Heart right ventricle (tissue), 16 donors: ENCODE measurements around the gene SP140. TPM values are rescaled to one million over a fixed set of nuclear protein-coding genes. Genes with fewer than 3 reads are reported as not detected.

Source experiments
- ATAC-seq, 8 donors: fragments of 200-7000 bp; cut with Tn5 transposase; one replicate each; pipeline ENCODE4 v1.9.1; 2020; ENCODE audit warnings: mild to moderate bottlenecking in 8 of 8, moderate library complexity in 8 of 8, moderate number of reproducible peaks in 1 of 8
- DNase-seq, 2 donors: peaks; one replicate each; pipeline ENCODE4 v3.0.0-alpha.2; 2020
- H3K27ac ChIP-seq, 10 donors: fragments of 200-600 bp; sonication (generic) in 2 of 10; one replicate each; pipeline versions ENCODE4 v1.5.0 to v1.8.0; 2020 to 2022; ENCODE audit warnings: mild to moderate bottlenecking in 3 of 10
- H3K27me3 ChIP-seq, 7 donors: fragments of 200-600 bp; one replicate each; pipeline ENCODE4 v1.8.0; 2021 to 2022; ENCODE audit warnings: mild to moderate bottlenecking in 2 of 7
- H3K36me3 ChIP-seq, 9 donors: fragments of 200-600 bp; sonication (generic) in 1 of 9; one replicate each; pipeline versions ENCODE4 v1.5.0 to v1.8.0; 2020 to 2022; ENCODE audit warnings: mild to moderate bottlenecking in 2 of 9
- H3K4me1 ChIP-seq, 9 donors: fragments of 200-600 bp; sonication (generic) in 1 of 9; one replicate each; pipeline versions ENCODE4 v1.5.0 to v1.8.0; 2020 to 2022; ENCODE audit warnings: mild to moderate bottlenecking in 4 of 9
- H3K4me3 ChIP-seq, 10 donors: fragments of 200-600 bp; sonication (generic) in 2 of 10; one replicate each; pipeline versions ENCODE4 v1.5.0 to v1.8.0; 2020 to 2022; ENCODE audit warnings: mild to moderate bottlenecking in 7 of 10, moderate library complexity in 2 of 10
- H3K9me3 ChIP-seq, 11 donors: fragments of 200-600 bp in 10 of 11; sonication (generic) in 2 of 11; one replicate each; pipeline versions ENCODE4 v1.5.0 to v1.8.0; 2013 to 2022; ENCODE audit warnings: mild to moderate bottlenecking in 2 of 11, control low read depth in 1 of 11, moderate library complexity in 1 of 11
- CTCF ChIP-seq, 9 donors: fragments of 200-600 bp; sonication (generic) in 2 of 9; IDR thresholded peaks; one replicate each; pipeline versions ENCODE4 v1.5.0 to v1.8.0; 2021 to 2022; ENCODE audit warnings: antibody characterized with exemption in 9 of 9, mild to moderate bottlenecking in 5 of 9, moderate library complexity in 1 of 9
- WGBS, 2 donors: extraction: QIAGEN DNeasy Blood & Tissue Kit; methylation state at CpG; one replicate each; pipeline ENCODE4 v1.1.7; 2013; ENCODE audit warnings: inconsistent platforms in 1 of 2; 5-methylcytosine and 5-hydroxymethylcytosine counted together
- intact Hi-C, 10 donors: fragments of 100-400 bp; cut with DNase I; formaldehyde crosslinking; loops; one replicate each; pipeline versions ENCODE4 v1.11.1 to v1.14.2; 2022
- long read RNA-seq, 3 donors: library from polyadenylated mRNA; unstranded; transcript quantifications; one replicate each; pipeline ENCODE4 v2.0.0, GENCODE V29; 2020 to 2021
- polyA plus RNA-seq, 2 donors: library from polyadenylated mRNA; stranded (reverse); fragments of 200-250 nt; gene quantifications; one replicate each; pipeline ENCODE4 v1.2.3, GENCODE V29; 2013
- total RNA-seq, 10 donors: library from RNA; stranded (reverse); fragmentation: NEBNext Ultra II Directional in 3 of 10; extraction: Animal tissue kit (Norgen Biotek cat#: 25700) in 3 of 10; gene quantifications; one replicate each; pipeline versions ENCODE4 v1.2.1 to v1.2.4, GENCODE V29; 2021 to 2023
- donor health status: Arrhythmogenic right ventricular cardiomyopathy.
- donor health status: ischemic (EF 13 %, LVEDD 7.1; RV severe dilation, severe dysfunction).
- donor health status: healthy with polysubstance abuse.
- donor health status: DM: no; HTN: yes; CAD: no.
- donor health status: DM: no; HTN: no; CAD: no.
- donor health status: ischemic (EF 25% LVEDD 6.9; RV normal size, moderate dysfunction).
- donor health status: ischemic (EF 25% LVEDD 5.7; RV mildly dilated, moderate dysfunction).
- donor health status: healthy.
- donor health status: DM: yes; HTN: yes; CAD: no.
- donor health status: Ischemic cardiomyopathy.
- donor health status: ischemic (EF 35%, LVEDD 5.7; RV mildly dilated, moderate dysfunction).
- donor health status: nonischemic (EF 11% LVEDD 7.7; RV severe dilation, severe dysfunction).
- donor health status: DM: yes; HTN: yes; CAD: no.
- donor health status: PGD.
- donor health status: ischemic (EF 29% LVEDD 5.4; RV normal size, mild dysfunction).
- donor health status: nonischemic (EF 23%, LVEDD 6.1; RV moderate dilation, normal function).

SP140 gene
- 1 to 10 TPM in 3 of 10 donors, under 1 TPM in 5, not detected in 2; 0.09 to 3.3 (median 0.66) TPM for total RNA-seq
- under 1 TPM; 0.17 to 0.51 TPM for polyA plus RNA-seq
- long read RNA-seq, donor 1 = 0 reads
- long read RNA-seq, donor 2 = 0 reads
- long read RNA-seq, donor 3, partial matches to known transcripts = 0 of 1 reads
- long read RNA-seq, donor 3, other reads (novel, unspliced or antisense) = 1 of 1 reads

DNA sequence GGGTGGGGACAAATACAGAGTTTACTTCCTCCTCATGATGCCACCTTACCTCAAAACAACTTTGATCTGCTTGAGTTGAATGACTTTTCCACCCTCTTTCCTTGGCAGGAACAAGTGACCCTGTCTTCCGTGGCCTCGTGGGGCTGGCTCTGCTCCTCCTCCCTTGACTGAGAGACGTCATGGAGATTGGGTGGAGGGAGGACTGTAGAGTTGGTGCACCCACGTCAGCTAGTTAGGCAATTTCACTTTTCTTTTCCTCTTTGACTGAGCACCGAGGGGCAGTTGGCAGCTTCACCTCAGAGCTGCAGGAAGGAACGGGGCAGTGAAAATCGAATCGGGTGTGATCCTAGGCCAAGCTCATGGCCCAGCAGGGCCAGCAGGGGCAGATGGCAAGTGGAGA is at the start of gene SP140:
Gene SP140 (plus strand): TSS at position 251 of the 400 bp plus-strand sequence. CDS start 109 bp downstream, at position 360.
- Histone ChIP-seq H3K27ac (peak within 1 kb of the TSS in 2 of 10 donors; percentile 9 to 89), H3K27me3 (no peaks in the 10 kb centered on the region), H3K9me3 (peaks cover 0 to 10% (median 6%) of the 10 kb centered on the region in 11 donors), H3K4me1 (peaks cover 0 to 50% (median 4%) of the 10 kb centered on the region in 9 donors), H3K4me3 (peak within 1 kb of the TSS in 1 of 10 donors; percentile 50), H3K36me3 (no peaks in the 10 kb centered on the region)
- intact Hi-C loops = loop anchor here in 1 of 10 donors (10.0 kb wide), 1 partner anchor 189 kb away; the partner anchor contains the start of gene SP100
- 75 to 76% methylated on average over 8 of the region's 8 CpGs for WGBS, 2 donors
- no peak for TF ChIP-seq CTCF (IDR thresholded peaks at IDR 0.05)
- ATAC-seq (peak in 7 of 8 donors; percentile 55 to 84 (median 75)), DNase-seq (peak in 1 of 2 donors; percentile 18)

GRCh38 chr2:230176996-230177395 is 48.5 kb upstream of the SP140 start:
- Histone ChIP-seq H3K4me1 (no peaks in the 10 kb centered on the region), H3K27me3 (no peaks in the 10 kb centered on the region), H3K36me3 (peaks cover 0 to 100% (median 23%) of the 10 kb centered on the region in 9 donors), H3K4me3 (no peak overlapping the region), H3K27ac (no peak overlapping the region), H3K9me3 (no peaks in the 10 kb centered on the region)
- WGBS, 2 donors = 75 to 80% methylated on average over 3 of the region's 3 CpGs
- ATAC-seq (no peak), DNase-seq (no peak)
- no peak for TF ChIP-seq CTCF (IDR thresholded peaks at IDR 0.05)
- intact Hi-C loops = no loop called here

DNA sequence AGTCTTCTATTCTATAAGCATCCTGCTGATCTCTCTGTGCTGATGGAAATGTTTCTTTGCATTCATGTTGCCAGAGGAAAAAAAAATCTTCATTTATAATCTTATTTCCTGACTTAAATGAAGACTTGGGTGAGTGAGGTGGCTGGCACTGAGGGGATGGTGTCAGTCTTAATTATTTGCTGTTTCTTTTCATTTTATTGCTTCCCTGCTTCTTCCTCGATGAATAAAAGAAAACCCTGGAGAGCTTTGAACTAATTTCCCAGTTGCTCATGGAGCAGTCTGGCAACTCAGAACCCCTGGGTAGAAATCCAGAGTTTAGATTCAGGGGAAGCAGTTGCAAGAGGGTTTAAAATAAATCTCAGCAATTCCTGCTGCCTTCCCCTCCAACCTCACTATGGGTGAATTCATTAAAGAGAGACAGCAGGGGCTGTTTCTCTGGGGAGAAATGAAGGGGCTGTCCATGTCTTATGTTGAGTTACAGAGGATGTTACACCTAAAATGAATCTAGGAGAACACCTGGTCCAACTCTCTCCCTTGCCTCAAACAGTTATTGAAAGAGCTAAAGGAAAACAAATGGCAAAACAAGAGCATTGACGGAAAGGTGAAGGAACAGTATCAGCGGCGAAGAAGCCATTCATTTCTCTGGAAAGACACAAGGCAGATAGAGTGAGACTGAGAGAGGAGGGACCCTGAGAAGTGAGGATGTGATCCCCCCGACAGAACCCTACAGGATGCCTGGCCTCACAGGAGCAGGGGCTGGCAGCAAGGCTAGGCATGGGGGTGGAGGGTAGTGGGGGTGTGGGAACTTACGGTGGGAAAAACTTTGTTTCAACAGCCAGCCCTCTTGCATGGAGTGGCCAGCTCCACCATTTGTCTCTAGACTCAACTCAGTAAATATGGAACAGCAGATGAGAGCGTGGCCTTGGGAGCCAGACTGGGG is 46.7 kb upstream of the SP140 start:
- TF ChIP-seq CTCF (IDR thresholded peaks at IDR 0.05) = no peak
- DNase-seq (no peak), ATAC-seq (no peak)
- Histone ChIP-seq H3K4me1 (no peaks in the 10 kb centered on the region), H3K9me3 (no peaks in the 10 kb centered on the region), H3K36me3 (peaks cover 0 to 100% (median 27%) of the 10 kb centered on the region in 9 donors), H3K4me3 (no peak overlapping the region), H3K27me3 (no peaks in the 10 kb centered on the region), H3K27ac (no peak overlapping the region)
- 88 to 92% methylated on average over 7 of the region's 7 CpGs for WGBS, 2 donors
- intact Hi-C loops = no loop called here

DNA sequence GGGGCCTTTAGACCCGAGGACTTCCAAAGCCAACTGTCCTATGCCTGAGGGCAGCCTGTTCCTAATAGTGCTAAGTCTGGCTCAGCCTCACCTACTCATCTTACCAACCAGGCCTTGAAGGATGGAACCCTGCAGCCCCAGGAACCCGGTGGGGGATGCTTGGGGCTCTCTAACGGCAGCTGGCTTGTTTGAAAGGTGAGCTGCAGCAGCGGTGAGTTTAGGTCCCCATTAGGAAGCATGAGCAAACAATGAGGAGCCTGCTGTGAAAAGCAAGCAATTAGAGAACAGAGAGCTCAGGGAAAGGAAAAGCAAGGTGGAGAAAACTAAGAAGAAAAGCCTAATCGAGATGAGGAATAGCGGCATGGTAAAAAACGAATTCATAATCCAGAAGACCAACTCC is 45.6 kb upstream of the SP140 start:
- H3K9me3 ChIP-seq = no peaks in the 10 kb centered on the region
- H3K4me1 ChIP-seq = no peaks in the 10 kb centered on the region
- intact Hi-C loops = no loop called here
- no peaks in the 10 kb centered on the region for H3K27me3 ChIP-seq
- H3K36me3 ChIP-seq = peaks cover 0 to 100% (median 25%) of the 10 kb centered on the region in 9 donors
- H3K4me3 ChIP-seq = no peak overlapping the region
- no peak for DNase-seq
- TF ChIP-seq CTCF (IDR thresholded peaks at IDR 0.05) = no peak
- no peak overlapping the region for H3K27ac ChIP-seq
- WGBS, 2 donors = 90 to 92% methylated on average over 7 of the region's 7 CpGs
- no peak for ATAC-seq
